GM21528 (cell line): Measurements from ENCODE around the gene KBTBD7.
A peak's percentile ranks its signal among the peaks of the same experiment; 100 is the strongest.
"Not testable (repeated sequence)": the region's sequence is repeated elsewhere in the genome, so short reads cannot be mapped to it uniquely, and the experiment has no call there.

Experiments
- ATAC-seq: cut with Tn5 transposase; IDR thresholded peaks from one replicate; pipeline ENCODE4 v1.9.1; 2021; ENCODE audit warnings: mild to moderate bottlenecking, moderate library complexity; ENCODE audit not compliant: unreplicated experiment, low FRiP score

KBTBD7 gene

DNA sequence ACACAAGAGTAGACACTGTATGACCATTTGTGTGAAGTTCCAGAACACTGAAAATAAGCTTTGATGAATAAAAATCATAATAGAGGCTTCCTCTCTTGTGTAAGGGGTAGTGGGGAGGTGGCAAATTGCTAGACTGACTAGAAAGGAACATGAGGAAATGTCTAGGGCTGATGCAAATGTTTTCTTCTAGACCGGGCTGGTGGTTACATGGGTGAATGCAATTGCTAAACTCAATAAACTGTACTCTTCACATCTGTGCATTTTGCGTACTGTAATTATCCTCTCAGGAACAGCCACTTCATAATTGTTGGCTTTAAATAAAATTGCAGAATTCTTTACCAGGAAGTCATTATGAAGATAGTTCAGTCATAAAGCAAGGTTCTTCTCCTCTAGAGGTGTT lies 5.2 kb upstream of the KBTBD7 start:
- peak; percentile 79 for ATAC-seq

DNA sequence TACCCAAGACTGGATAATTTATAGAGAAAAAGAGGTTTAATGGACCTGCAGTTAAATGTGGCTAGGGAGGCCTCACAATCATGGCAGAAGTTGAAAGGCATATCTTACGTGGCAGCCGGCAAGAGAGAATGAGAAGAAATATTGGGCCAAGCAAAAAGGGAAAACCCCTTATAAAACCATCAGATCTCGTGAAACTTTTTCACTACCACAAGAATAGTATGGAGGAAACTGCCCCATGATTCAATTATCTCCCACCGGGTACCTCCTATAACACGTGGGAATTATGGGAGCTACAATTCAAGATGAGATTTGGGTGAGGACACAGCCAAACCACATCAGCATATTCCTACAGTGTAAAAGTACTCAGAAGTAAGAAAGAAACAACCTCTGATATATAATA lies 4.7 kb upstream of the KBTBD7 start:
- ATAC-seq, result peak; percentile 30

DNA sequence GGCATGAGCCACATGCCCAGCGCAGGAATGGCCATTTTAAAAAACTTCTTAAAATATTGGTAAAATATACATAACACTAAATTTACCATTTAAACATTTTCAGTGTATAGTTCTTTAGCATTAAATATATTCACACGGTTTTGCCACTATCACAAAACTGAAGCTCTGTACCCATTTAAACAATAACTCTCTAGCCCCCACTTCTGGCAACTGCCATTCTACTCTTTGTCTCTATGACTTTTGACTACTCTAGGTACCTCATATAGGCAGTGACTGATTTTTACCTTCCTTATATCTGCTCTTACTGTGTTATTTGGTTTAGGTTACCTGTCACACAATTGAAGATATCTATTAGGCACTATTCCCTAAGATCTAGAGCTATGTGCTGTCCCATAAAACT lies 2.3 kb upstream of the KBTBD7 start:
- no peak for ATAC-seq

DNA sequence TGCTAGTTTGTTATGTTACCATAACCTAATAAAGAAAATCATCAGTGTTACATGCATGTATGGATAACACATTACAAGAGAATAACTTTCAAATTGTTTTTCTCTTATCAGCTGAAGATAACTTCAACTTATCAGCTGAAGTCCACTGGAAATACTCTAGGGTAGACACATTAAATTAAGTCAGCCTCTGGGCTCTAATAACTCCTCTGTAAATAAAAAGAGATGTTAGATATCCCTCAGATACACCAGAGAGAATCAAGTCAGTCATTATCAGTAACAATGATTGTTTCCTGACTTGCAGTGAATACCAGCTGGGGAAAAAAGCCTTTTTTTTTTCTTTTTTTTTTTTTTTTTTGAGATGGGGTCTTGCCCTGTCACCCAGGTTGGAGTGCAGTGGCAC lies 1.6 kb upstream of the KBTBD7 start:
- ATAC-seq, result no peak

DNA sequence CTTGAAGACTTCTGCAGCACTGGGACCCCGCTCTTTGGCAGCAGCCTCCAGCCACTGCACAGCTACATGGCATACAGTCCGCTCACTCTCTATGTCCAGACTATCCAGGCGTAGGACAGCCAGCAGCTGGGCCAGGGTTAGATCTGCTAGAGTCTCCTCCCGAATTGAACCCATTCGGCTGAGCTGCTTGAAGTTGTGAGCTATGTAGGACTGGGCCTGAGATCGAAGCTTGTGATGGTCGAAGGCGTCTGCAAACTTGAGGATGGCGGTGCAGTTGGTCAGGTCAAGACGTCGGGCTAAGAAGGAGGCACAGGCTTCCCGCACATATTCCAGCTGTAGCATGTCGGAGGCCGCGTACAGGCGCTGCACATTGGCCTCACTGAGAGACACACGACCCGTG lies 900 bp downstream of the KBTBD7 start:
- no peak for ATAC-seq

DNA sequence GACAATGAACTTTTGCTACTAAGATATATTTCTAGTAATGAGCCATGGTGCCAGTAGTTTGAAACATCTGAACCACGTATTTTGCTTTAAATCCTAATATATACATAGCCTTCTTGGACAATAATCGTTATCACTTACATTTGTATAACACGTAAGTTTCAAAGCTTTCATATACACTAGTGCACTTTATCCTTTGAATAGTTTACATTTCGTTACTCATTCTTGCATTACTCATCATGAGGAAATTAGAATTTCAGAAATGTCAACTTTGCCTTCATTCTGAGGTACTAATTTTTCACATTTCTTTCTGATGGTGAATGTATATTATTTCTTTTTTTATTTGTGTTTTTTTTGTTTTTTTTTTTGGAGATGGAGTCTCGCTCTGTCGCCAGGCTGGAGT lies 5.8 kb downstream of the KBTBD7 start:
- no peak for ATAC-seq

DNA sequence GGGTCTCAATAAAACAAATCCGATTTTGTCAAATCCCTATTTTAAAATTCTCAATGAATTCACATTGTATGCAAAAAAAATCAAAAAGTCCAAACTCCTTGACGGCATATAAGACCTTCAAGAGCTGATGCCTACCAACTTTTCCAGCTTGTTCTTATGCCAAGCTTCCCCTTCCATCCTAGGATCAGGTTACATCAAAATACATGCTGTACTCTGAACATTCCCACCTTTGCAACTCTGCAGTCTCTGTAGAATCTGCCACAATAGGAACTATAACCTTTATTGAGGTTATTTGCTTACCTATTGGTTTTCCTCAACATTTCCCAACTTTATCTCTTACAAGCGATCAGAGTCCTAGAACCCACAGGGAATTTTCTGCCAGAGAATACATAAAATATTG lies 7.9 kb downstream of the KBTBD7 start:
- no peak for ATAC-seq

DNA sequence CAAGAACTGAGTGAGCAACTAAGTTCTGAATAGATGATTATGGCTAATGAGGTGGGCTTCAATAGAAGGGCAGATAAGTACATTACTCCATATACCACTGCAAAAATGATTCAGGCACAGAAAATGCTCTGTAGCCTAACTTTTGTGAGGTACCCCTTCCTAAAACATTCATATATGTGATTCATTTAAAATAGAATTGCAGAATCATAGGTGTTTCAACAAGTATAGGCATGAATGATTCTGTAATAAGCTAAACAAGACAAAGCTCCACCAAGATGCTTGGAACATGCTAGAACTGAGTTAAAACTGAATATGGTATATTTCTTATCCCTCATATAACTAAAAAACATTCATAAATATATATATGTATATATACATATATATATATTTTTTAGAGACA lies 12.1 kb downstream of the KBTBD7 start:
- ATAC-seq, result no peak

DNA sequence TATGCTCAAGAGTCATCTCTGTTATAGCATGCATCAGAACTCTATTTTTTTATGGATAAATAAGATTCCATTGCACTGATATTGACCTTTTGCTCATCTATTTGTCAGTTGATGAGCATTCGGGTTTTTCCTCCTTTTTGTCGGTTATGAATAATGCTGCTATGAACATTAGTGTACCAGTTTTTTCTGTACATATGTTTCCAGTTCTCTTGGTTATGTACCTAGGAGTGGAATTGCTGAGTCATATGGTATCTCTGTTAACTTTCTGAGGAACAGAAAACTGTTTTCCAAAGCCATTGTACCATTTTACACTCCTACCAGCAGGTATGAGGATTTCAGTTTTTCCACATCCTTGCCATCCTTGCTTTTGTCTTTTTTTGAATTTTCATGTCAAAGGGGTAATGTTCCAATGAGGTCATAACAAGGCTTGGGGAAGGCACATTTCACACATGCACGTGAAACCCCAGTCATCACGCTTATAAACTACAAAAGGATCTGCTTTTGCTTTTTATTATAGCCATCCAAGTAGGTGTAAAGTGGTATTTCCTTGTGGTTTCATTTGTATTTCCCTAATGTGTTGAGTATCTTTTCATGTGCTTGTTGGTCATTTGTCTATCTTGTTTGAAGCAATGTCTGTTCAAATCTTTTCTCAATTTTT lies 14.6 kb downstream of the KBTBD7 start:
- no peak for ATAC-seq

DNA sequence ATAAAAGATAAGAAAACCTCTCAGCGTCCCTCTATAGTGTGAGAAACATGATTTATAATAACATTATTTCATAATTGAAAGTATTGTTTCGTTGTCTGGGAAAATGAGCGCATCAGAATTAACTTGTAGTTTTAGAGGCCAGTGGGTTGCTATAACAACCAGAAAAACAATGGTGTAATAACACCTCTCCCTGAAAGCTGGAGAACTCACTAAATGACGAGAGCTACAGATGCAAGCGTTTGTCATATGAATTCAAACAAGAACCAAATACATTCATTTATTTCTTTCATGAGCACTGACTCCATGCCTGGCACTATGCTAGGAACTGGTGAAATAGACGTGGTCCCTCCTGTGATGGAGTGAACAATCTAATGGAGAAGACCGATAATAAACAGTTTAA lies 16.3 kb downstream of the KBTBD7 start:
- ATAC-seq, result no peak

DNA sequence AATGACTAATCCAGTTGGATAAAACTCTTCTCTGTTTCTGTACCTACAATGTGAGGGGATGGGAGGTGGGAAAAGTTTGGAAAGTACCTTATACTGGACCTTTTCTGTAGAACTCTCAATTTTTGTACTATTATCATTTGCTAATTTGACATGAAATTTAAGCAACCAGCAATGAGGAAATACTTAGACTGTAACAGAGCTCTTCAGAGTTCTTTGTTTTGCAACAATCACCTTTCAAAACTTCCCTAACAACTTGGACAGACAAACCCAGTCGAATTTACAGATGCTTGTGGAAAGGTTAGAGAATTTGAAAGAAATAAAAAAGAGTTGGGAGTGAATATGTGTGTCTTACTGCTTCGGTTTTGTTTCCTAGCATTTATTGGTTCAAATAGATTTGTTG lies 16.8 kb downstream of the KBTBD7 start:
- no peak for ATAC-seq

DNA sequence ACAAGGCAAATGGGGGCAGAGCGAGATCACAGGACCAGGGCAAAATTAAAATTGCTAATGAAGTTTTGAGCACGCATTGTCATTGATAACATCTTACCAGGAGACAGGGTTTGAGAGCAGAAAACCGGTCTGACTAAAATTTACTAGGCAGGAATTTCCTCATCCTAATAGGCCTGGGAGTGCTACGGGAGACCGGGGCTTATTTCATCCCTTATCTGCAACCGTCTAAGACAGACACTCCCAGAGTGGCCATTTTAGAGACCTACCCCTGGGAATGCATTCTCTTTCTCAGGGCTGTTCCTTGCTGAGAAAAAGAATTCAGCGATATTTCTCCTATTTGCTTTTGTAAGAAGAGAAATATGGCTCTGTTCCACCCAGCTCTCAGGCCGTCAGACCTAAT lies 18.8 kb downstream of the KBTBD7 start:
- not testable (repeated sequence) for ATAC-seq

DNA sequence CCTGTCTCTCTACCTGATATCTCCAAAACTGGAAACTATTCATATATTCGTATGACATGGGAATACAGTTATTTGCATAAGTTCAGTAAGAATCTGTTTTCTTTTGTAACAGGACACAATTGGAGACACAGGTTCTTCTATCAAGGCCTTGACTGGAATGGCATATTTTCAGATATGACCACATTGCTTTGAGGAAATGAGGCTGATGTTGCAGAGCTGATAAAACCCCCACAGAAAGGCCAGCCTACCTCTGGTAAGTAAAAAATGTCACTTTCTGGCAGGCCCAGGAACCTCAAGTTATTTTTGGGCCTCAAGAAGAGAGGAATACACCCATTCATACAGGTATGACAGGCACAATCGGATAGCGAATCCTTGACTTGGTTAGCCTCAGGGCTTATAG lies 32.2 kb downstream of the KBTBD7 start:
- ATAC-seq, result no peak

DNA sequence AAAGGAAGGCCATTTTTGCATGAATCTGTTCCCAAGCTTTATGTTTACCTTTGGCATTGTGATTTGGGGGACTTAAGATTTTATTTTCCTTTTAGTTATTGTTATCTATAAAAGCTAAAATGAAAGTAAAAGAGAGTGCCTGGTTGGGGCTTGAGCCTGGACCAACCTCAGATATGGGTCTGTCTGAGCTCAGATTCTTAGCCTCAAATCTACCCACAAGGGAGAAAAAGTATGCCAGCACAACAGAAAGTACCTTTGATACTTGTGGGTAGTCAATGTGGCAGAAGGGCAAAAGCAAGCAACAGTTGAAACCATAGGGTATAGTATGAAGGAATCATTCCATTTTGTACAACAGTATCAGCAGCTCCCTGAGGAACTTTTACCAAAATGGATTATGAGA lies 35.2 kb downstream of the KBTBD7 start:
- no peak for ATAC-seq

DNA sequence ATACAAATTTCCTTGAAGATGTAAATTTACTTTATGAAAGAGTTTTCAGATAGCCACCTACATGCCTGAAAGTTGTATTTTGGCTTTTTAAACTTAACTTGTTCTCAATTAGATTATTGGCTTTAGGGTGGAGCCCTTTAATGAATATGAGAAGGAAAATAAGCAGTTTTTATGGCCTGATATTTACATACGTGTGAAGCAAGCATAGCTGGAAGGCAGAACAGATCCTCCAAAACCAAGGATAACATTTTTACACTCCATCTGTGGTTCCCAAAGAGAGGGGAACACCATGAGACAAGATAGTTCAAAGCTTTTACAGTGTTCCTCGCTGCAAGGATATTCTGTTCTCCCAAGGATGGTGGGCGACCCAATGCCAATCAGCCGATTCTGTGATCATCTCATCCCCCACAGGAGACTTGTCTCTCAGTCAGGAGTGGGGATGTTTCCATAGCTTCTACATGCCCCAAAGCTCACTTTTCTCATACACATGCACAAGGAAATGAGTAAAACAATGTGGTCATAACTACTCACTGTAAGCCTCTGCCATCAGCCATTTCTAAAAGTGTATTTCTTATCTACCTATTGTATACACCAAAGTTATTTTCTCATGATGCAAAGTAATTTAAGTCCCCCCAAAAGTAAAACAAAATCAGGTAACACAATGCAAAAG lies 37.2 kb downstream of the KBTBD7 start:
- no peak for ATAC-seq

DNA sequence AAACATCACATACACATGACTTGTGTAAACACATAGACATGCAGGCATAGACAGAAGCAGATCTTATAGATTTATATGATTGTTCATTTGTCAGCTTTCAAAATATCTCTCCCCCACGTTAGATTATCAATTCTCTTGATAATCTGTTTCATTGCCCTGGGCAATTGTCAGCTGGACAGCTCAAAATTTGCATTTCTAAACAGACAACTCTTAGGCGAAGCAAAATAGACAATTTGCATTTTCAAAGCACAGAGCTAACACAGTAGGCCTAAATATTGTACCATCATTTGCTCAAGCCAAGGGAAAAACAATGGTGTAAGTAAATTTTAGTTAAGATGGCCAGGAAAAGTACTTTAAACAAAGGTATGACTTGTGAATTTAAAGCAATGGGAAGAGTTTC lies 37.7 kb downstream of the KBTBD7 start:
- no peak for ATAC-seq

DNA sequence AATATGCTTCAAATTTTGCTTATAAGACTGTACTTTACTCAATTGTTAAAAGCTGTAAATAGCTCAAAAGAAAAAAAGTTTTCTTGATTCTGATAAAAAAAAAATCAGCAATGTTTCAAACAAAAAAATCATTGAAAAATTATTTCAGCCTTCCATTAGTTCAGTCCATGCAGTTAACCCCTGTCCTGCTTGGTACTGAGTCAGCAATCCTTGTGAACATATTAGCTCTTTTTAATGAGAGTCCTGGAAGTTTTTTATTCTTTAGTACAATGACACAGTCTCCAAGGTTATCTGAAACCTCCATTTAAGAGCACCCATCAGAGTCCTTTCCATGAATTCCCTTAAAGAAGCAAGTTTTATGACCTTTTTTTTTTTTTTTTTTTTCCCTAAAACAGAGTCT lies 40.3 kb downstream of the KBTBD7 start:
- no peak for ATAC-seq

DNA sequence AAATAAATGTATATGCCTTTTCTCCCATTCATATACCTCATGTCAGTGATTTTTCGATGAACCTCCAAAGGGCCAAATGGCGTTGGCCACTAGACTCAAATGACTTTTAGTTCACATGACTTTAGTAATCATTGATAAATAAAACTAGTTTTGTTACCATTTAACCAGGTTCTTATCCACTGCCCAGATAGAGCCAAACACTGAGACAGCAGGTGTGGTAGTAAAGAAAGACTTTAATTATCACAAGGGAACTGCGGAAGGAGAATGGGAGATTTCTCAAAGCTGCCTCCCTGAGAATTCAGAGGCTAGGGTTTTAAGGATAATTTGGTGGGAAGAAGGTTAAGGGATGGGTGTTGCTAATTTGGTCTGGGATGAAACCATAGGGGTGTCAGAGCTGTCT lies 42.4 kb downstream of the KBTBD7 start:
- no peak for ATAC-seq

DNA sequence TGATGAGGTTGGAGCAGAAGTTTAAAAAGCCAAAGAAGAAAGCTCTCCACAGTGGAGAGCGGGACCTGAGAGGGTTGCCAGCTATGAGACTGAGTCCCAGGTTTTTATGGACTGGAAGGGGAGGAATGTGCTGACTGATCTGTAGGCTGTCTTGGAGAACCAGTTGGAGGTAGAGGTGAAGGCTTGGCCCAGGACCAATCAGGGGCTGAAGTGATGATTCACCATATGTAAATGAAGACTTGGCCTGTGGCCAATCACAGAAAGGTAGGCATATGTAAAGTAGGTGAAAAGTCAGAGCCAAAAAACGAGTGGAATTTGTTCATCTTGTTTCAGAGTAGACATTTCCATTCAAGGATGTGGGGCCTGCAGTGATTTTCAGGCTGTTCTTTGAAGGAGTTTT lies 44.3 kb downstream of the KBTBD7 start:
- ATAC-seq, result no peak

DNA sequence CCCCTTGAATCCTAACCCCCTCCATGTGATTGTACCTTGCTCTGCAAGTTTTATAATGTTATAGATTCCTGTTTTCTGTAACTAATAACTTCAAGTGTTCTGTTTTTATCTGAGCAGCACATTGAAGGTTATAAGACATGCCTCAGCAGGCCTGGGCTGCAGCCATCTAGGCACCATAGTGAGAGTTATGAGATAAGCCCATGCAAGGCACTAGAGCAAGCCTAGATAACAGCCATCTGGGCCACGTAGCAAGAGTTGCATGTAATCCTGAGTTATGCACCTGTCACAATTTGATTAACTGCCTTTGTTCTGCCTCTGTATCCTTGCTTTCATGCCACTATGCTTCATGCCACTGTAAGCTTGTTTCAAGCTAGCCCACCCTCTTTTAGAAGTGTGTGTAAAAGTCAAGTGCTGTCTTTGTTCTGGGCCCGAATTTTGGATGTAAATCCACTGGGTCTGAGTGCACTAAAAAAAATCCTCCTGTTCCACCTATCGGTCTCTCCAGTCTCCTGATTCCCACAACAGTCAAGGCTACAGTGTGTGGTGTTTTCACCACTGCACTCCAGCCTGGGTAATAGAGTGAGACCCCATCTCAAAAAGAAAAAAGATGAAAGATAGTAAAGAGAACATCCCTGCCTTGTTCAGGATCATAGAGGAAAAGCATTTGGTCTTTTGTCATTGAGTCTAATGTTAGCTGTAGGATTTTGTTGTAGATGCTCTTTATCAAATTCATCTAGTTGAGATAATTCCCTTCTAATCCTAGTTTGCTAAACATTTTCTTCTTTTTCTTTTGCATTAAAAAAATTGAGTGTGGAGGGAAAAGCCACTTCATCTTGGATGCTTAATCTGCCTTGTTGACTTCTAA lies 45.7 kb downstream of the KBTBD7 start:
- no peak for ATAC-seq

DNA sequence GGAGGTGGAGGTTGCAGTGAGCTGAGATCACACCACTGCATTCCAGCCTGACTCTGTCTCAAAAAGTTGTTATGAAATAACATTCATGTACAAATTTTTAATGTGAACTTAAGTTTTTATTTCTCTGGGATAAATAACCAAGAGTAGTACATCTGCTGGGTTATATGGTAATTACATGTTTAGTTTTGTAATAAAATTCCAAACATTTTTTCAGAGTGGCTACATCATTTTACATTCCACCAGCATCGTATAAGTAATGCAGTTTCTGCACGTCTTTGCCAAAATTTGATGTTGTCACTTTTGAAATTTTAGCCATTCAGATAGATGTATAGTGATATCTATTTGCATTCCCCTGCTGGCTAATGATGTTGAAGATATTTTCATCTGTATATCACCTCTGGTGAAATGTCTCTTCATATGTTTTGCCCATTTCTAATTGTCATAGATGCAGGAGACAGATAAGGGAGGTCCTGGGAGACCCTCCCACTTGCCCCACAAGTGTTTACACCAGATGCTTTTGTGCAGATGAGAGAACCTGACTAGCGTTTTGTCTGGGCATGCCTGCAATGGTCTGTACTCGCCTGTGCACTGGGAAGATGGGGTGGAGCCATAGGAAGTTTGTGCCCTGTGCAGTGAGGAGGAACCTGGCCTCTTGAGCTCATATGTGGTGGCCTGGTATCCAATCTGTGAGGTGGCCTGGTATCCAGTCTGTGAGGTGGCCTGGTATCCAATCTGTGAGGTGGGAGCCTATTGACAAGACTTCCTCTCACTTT lies 49.0 kb downstream of the KBTBD7 start:
- ATAC-seq, result no peak
